HEK293 (cell line): Measurements from ENCODE around the gene INO80E.

ENCODE experiments used
- CTCF ChIA-PET: fragments of 350-600 bp; formaldehyde crosslinking; extraction: SDS; loops from one replicate; lab custom pipeline; 2021; ENCODE audit warnings: antibody characterized with exemption; lab: Yijun Ruan, JAX
- POLR2A ChIA-PET: fragments of 300-600 bp; formaldehyde crosslinking; extraction: SDS; loops from one replicate; lab custom pipeline; 2020; ENCODE audit warnings: antibody characterized with exemption, inconsistent platforms; lab: Yijun Ruan, JAX
- H3K27ac ChIP-seq: fragments of 200-500 bp; sonication (Bioruptor generic); 2 replicates; pipeline ENCODE4 v1.5.1; 2014; ENCODE audit warnings: low read depth, low read length, control low read depth, inconsistent platforms; ENCODE audit errors: extremely low read depth
- H3K36me3 ChIP-seq, 2 experiments: fragments of 200-500 bp in 1 of 2; sonication (Bioruptor generic) in 1 of 2; 1 replicate in 1 of 2; 2 replicates in 1 of 2; pipeline ENCODE4 v1.5.1; 2014 to 2017; ENCODE audit warnings: inconsistent platforms in 2 of 2, low read length in 2 of 2; ENCODE audit not compliant: control insufficient read depth in 2 of 2, insufficient read depth in 1 of 2
- H3K4me1 ChIP-seq: fragments of 200-500 bp; sonication (Bioruptor generic); 2 replicates; pipeline ENCODE4 v1.5.1; 2014; ENCODE audit warnings: mild to moderate bottlenecking, low read length, inconsistent platforms; ENCODE audit not compliant: control insufficient read depth, insufficient read depth
- H3K4me3 ChIP-seq: 2 replicates; pipeline ENCODE4 v1.5.1; 2011; ENCODE audit warnings: low read depth, mild to moderate bottlenecking, control low read depth, low read length, moderate library complexity
- H3K9me3 ChIP-seq: fragments of 200-500 bp; sonication (Bioruptor generic); 2 replicates; pipeline ENCODE4 v1.5.1; 2014; ENCODE audit warnings: low read depth, low read length, inconsistent platforms; ENCODE audit not compliant: control insufficient read depth, insufficient read depth
- FEZF1 ChIP-seq: fragments of 450-650 bp; formaldehyde crosslinking; IDR thresholded peaks from 2 replicates; pipeline ENCODE4 v1.5.1; 2016; ENCODE audit warnings: missing biosample characterization, missing genetic modification characterization
- GLIS2 ChIP-seq: fragments of 450-650 bp; formaldehyde crosslinking; IDR thresholded peaks from 2 replicates; pipeline ENCODE4 v1.5.1; 2016; ENCODE audit warnings: missing biosample characterization, missing genetic modification characterization
- KLF8 ChIP-seq: fragments of 450-650 bp; formaldehyde crosslinking; IDR thresholded peaks from 2 replicates; pipeline ENCODE4 v1.5.1; 2016; ENCODE audit warnings: missing biosample characterization, missing genetic modification characterization
- OSR2 ChIP-seq: fragments of 450-650 bp; formaldehyde crosslinking; IDR thresholded peaks from 2 replicates; pipeline ENCODE4 v1.5.1; 2016; ENCODE audit warnings: missing biosample characterization, missing genetic modification characterization
- SP2 ChIP-seq: fragments of 450-650 bp; formaldehyde crosslinking; IDR thresholded peaks from 2 replicates; pipeline ENCODE4 v1.5.1; 2016; ENCODE audit warnings: missing biosample characterization, missing genetic modification characterization
- WT1 ChIP-seq: fragments of 450-650 bp; formaldehyde crosslinking; IDR thresholded peaks from 2 replicates; pipeline ENCODE4 v1.5.1; 2016; ENCODE audit warnings: missing biosample characterization, missing genetic modification characterization
- ZBTB17 ChIP-seq: fragments of 450-650 bp; formaldehyde crosslinking; IDR thresholded peaks from 2 replicates; pipeline ENCODE4 v1.5.1; 2016; ENCODE audit warnings: missing biosample characterization, missing genetic modification characterization
- ZBTB20 ChIP-seq: fragments of 450-650 bp; formaldehyde crosslinking; IDR thresholded peaks from 2 replicates; pipeline ENCODE4 v1.5.1; 2016; ENCODE audit warnings: missing biosample characterization, missing genetic modification characterization
- ZFP69B ChIP-seq: fragments of 450-650 bp; formaldehyde crosslinking; IDR thresholded peaks from 2 replicates; pipeline ENCODE4 v1.5.1; 2016; ENCODE audit warnings: missing biosample characterization, missing genetic modification characterization
- ZNF121 ChIP-seq: fragments of 450-650 bp; formaldehyde crosslinking; IDR thresholded peaks from 2 replicates; pipeline ENCODE4 v1.5.1; 2016; ENCODE audit warnings: missing biosample characterization, missing genetic modification characterization
- ZNF133 ChIP-seq: fragments of 450-650 bp; formaldehyde crosslinking; IDR thresholded peaks from 2 replicates; pipeline ENCODE4 v1.5.1; 2016; ENCODE audit warnings: missing biosample characterization, missing genetic modification characterization
- ZNF302 ChIP-seq: fragments of 450-650 bp; formaldehyde crosslinking; IDR thresholded peaks from 2 replicates; pipeline ENCODE4 v1.5.1; 2016; ENCODE audit warnings: missing biosample characterization, missing genetic modification characterization, low read depth
- ZNF324 ChIP-seq: fragments of 450-650 bp; formaldehyde crosslinking; IDR thresholded peaks from 2 replicates; pipeline ENCODE4 v1.5.1; 2016; ENCODE audit warnings: missing biosample characterization, missing genetic modification characterization
- ZNF341 ChIP-seq: fragments of 450-650 bp; formaldehyde crosslinking; IDR thresholded peaks from 2 replicates; pipeline ENCODE4; 2016; ENCODE audit warnings: low read depth, missing biosample characterization, missing genetic modification characterization
- ZNF423 ChIP-seq: fragments of 450-650 bp; formaldehyde crosslinking; IDR thresholded peaks from 2 replicates; pipeline ENCODE4 v1.5.1; 2016; ENCODE audit warnings: missing biosample characterization, missing genetic modification characterization
- ZNF529 ChIP-seq: fragments of 450-650 bp; formaldehyde crosslinking; IDR thresholded peaks from 2 replicates; pipeline ENCODE4 v1.5.1; 2017; ENCODE audit warnings: missing genetic modification characterization, missing biosample characterization; ENCODE audit not compliant: insufficient replicate concordance
- ZNF621 ChIP-seq: fragments of 450-650 bp; formaldehyde crosslinking; IDR thresholded peaks from 2 replicates; pipeline ENCODE4 v1.5.1; 2017; ENCODE audit warnings: missing biosample characterization, missing genetic modification characterization
- ZNF626 ChIP-seq: fragments of 450-650 bp; sonication (Bioruptor Pico); formaldehyde crosslinking; IDR thresholded peaks from 2 replicates; pipeline ENCODE4 v1.5.1; 2018; ENCODE audit warnings: missing biosample characterization, missing genetic modification characterization, inconsistent platforms
- ZNF660 ChIP-seq: fragments of 450-650 bp; IDR thresholded peaks from 2 replicates; pipeline ENCODE4 v1.5.1; 2018; ENCODE audit warnings: missing biosample characterization, mild to moderate bottlenecking, missing genetic modification characterization
- ZNF664 ChIP-seq: fragments of 450-650 bp; formaldehyde crosslinking; IDR thresholded peaks from 2 replicates; pipeline ENCODE4 v1.5.1; 2016; ENCODE audit warnings: missing biosample characterization, missing genetic modification characterization
- ZNF707 ChIP-seq: fragments of 450-650 bp; formaldehyde crosslinking; IDR thresholded peaks from 2 replicates; pipeline ENCODE4 v1.5.1; 2016; ENCODE audit warnings: missing biosample characterization, missing genetic modification characterization
- ZNF777 ChIP-seq: fragments of 450-650 bp; formaldehyde crosslinking; IDR thresholded peaks from 2 replicates; pipeline ENCODE4 v1.5.1; 2017; ENCODE audit warnings: missing biosample characterization, missing genetic modification characterization, borderline replicate concordance
- ZNF837 ChIP-seq: fragments of 450-650 bp; formaldehyde crosslinking; IDR thresholded peaks from 2 replicates; pipeline ENCODE4 v1.5.1; 2016; ENCODE audit warnings: missing biosample characterization, missing genetic modification characterization
- TF ChIP-seq, protein P1 (sequence below): fragments of 450-650 bp; formaldehyde crosslinking; IDR thresholded peaks from 2 replicates; pipeline ENCODE4 v1.5.1; 2016; ENCODE audit warnings: missing biosample characterization, missing genetic modification characterization, low read depth
- TF ChIP-seq, protein P2 (sequence below): fragments of 450-650 bp; formaldehyde crosslinking; IDR thresholded peaks from 2 replicates; pipeline ENCODE4 v1.5.1; 2016; ENCODE audit warnings: missing biosample characterization, missing genetic modification characterization
- TF ChIP-seq, protein P3 (sequence below): fragments of 450-650 bp; formaldehyde crosslinking; IDR thresholded peaks from 2 replicates; pipeline ENCODE4 v1.5.1; 2017; ENCODE audit warnings: missing biosample characterization, missing genetic modification characterization
- TF ChIP-seq, protein P4 (sequence below): fragments of 450-650 bp; formaldehyde crosslinking; IDR thresholded peaks from 2 replicates; pipeline ENCODE4 v1.5.1; 2016; ENCODE audit warnings: missing biosample characterization, missing genetic modification characterization, borderline replicate concordance

Gene INO80E

DNA sequence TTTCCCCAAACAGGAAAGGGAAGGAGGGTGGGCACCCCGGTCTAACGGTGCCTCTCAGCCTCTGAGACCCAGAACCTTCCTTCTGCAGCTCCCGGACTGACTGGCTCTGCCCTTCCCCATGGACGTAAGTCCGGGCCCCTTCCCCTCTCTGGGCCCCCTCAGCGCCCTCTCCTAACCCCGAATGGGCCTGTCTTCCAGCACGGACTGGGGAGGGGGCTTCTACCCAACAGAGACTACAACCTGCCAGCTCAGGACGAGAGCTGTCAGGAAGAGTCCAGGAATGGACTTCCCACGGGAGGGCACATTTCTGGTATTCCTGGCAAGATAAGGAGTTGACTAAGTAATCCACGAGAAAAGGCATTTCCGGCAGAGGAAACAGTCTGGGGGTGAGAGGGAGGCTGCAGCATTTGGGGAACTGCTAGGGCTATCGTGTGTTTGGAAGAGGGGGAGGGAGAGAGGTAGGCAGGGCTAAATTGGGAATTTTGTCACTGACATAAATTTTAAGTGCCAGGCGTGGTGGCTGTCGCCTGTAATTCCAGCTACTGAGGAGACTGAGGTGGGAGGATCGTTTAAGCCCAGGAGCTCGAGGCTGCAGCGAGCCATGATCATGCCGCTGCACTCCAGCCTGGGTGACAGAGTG lies 57.5 kb downstream of the INO80E start:
- CTCF ChIA-PET, result interaction anchor here (0.5 to 2.9 kb wide), 4 partner anchors 13 to 1492 kb away, joined by 3 to 25 read pairs (median 4); partner anchors contain the start of gene ALDOA
- peaks cover 3% of the 10 kb centered on the region; the same call in 1 of the 2 replicates for H3K4me1 ChIP-seq
- H3K27ac ChIP-seq, result peak overlapping the region; percentile 65
- H3K9me3 ChIP-seq, result no peaks in the 10 kb centered on the region
- POLR2A ChIA-PET, result interaction anchor here (0.7 to 6.5 kb wide), 10 partner anchors 8 to 605 kb away, joined by 3 to 66 read pairs (median 4); partner anchors contain the start of genes ALDOA, CORO1A, FBRS and PPP4C
- H3K36me3 ChIP-seq, result peaks cover 0 to 11% of the 10 kb centered on the region in 2 experiments; a peak in 2 of 3 replicates
- peak overlapping the region; percentile 63 for H3K4me3 ChIP-seq
- TF ChIP-seq FEZF1 (tag by site-specific recombination), result peak; percentile 16; the same call in 1 of the 2 replicates
- TF ChIP-seq ZNF660 (tag by site-specific recombination), result no peak
- TF ChIP-seq SP2 (tag by site-specific recombination), result peak; percentile 77
- TF ChIP-seq WT1 (tag by site-specific recombination), result peak; percentile 34
- no peak for TF ChIP-seq ZNF707 (tag by site-specific recombination)
- TF ChIP-seq, protein P1, sequence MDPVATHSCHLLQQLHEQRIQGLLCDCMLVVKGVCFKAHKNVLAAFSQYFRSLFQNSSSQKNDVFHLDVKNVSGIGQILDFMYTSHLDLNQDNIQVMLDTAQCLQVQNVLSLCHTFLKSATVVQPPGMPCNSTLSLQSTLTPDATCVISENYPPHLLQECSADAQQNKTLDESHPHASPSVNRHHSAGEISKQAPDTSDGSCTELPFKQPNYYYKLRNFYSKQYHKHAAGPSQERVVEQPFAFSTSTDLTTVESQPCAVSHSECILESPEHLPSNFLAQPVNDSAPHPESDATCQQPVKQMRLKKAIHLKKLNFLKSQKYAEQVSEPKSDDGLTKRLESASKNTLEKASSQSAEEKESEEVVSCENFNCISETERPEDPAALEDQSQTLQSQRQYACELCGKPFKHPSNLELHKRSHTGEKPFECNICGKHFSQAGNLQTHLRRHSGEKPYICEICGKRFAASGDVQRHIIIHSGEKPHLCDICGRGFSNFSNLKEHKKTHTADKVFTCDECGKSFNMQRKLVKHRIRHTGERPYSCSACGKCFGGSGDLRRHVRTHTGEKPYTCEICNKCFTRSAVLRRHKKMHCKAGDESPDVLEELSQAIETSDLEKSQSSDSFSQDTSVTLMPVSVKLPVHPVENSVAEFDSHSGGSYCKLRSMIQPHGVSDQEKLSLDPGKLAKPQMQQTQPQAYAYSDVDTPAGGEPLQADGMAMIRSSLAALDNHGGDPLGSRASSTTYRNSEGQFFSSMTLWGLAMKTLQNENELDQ (tag by site-specific recombination), result no peak
- no peak for TF ChIP-seq ZNF324 (tag by site-specific recombination)
- TF ChIP-seq, protein P2, sequence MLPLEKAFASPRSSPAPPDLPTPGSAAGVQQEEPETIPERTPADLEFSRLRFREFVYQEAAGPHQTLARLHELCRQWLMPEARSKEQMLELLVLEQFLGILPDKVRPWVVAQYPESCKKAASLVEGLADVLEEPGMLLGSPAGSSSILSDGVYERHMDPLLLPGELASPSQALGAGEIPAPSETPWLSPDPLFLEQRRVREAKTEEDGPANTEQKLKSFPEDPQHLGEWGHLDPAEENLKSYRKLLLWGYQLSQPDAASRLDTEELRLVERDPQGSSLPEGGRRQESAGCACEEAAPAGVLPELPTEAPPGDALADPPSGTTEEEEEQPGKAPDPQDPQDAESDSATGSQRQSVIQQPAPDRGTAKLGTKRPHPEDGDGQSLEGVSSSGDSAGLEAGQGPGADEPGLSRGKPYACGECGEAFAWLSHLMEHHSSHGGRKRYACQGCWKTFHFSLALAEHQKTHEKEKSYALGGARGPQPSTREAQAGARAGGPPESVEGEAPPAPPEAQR (tag by site-specific recombination), result no peak
- no peak for TF ChIP-seq ZNF529 (tag by site-specific recombination)
- no peak for TF ChIP-seq ZNF121
- peak; percentile 41; the same call in 1 of the 2 replicates for TF ChIP-seq ZNF621 (tag by site-specific recombination)
- no peak for TF ChIP-seq ZNF302 (tag by site-specific recombination)
- TF ChIP-seq, protein P3, sequence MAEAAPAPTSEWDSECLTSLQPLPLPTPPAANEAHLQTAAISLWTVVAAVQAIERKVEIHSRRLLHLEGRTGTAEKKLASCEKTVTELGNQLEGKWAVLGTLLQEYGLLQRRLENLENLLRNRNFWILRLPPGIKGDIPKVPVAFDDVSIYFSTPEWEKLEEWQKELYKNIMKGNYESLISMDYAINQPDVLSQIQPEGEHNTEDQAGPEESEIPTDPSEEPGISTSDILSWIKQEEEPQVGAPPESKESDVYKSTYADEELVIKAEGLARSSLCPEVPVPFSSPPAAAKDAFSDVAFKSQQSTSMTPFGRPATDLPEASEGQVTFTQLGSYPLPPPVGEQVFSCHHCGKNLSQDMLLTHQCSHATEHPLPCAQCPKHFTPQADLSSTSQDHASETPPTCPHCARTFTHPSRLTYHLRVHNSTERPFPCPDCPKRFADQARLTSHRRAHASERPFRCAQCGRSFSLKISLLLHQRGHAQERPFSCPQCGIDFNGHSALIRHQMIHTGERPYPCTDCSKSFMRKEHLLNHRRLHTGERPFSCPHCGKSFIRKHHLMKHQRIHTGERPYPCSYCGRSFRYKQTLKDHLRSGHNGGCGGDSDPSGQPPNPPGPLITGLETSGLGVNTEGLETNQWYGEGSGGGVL (tag by site-specific recombination), result peak; percentile 94
- TF ChIP-seq, protein P4, sequence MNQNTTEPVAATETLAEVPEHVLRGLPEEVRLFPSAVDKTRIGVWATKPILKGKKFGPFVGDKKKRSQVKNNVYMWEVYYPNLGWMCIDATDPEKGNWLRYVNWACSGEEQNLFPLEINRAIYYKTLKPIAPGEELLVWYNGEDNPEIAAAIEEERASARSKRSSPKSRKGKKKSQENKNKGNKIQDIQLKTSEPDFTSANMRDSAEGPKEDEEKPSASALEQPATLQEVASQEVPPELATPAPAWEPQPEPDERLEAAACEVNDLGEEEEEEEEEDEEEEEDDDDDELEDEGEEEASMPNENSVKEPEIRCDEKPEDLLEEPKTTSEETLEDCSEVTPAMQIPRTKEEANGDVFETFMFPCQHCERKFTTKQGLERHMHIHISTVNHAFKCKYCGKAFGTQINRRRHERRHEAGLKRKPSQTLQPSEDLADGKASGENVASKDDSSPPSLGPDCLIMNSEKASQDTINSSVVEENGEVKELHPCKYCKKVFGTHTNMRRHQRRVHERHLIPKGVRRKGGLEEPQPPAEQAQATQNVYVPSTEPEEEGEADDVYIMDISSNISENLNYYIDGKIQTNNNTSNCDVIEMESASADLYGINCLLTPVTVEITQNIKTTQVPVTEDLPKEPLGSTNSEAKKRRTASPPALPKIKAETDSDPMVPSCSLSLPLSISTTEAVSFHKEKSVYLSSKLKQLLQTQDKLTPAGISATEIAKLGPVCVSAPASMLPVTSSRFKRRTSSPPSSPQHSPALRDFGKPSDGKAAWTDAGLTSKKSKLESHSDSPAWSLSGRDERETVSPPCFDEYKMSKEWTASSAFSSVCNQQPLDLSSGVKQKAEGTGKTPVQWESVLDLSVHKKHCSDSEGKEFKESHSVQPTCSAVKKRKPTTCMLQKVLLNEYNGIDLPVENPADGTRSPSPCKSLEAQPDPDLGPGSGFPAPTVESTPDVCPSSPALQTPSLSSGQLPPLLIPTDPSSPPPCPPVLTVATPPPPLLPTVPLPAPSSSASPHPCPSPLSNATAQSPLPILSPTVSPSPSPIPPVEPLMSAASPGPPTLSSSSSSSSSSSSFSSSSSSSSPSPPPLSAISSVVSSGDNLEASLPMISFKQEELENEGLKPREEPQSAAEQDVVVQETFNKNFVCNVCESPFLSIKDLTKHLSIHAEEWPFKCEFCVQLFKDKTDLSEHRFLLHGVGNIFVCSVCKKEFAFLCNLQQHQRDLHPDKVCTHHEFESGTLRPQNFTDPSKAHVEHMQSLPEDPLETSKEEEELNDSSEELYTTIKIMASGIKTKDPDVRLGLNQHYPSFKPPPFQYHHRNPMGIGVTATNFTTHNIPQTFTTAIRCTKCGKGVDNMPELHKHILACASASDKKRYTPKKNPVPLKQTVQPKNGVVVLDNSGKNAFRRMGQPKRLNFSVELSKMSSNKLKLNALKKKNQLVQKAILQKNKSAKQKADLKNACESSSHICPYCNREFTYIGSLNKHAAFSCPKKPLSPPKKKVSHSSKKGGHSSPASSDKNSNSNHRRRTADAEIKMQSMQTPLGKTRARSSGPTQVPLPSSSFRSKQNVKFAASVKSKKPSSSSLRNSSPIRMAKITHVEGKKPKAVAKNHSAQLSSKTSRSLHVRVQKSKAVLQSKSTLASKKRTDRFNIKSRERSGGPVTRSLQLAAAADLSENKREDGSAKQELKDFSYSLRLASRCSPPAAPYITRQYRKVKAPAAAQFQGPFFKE, result no peak
- no peak for TF ChIP-seq ZNF423
- TF ChIP-seq ZNF626 (tag by site-specific recombination), result no peak
- TF ChIP-seq ZNF341, result peak; percentile 99
- TF ChIP-seq ZNF133 (tag by site-specific recombination), result no peak
- peak; percentile 54; the same call in 1 of the 2 replicates for TF ChIP-seq ZNF777 (tag by site-specific recombination)
- TF ChIP-seq OSR2 (tag by site-specific recombination), result peak; percentile 92
- 0 out of 2 replicates have a peak, but pooled peaks have one; percentile 70 for TF ChIP-seq ZNF664 (tag by site-specific recombination)
- peak; percentile 36; the same call in 1 of the 2 replicates for TF ChIP-seq GLIS2
- TF ChIP-seq ZNF837, result no peak
- peak; percentile 93 for TF ChIP-seq ZBTB20 (tag by site-specific recombination)
- TF ChIP-seq ZFP69B (tag by site-specific recombination), result no peak
- peak; percentile 40 for TF ChIP-seq KLF8
- peak; percentile 92 for TF ChIP-seq ZBTB17 (tag by site-specific recombination)
